ENCODE measurements around the gene USP38.
A peak's percentile ranks its signal among the peaks of the same experiment; 100 is the strongest.
"Not testable (repeated sequence)": the region's sequence is repeated elsewhere in the genome, so short reads cannot be mapped to it uniquely, and the experiment has no call there.

Gene USP38

GRCh38 chr4:143184503-143185252 is at the start of gene USP38:
Gene USP38, plus strand, starts transcription at chr4:143184917. Its CDS starts 534 bp downstream, at chr4:143185451.
- in situ Hi-C loops (cut with MboI; ENCODE audit: low sequenced_read_pairs, unreplicated experiment): no loop called here
- TF ChIP-seq CTCF (IDR thresholded peaks at IDR 0.05; ENCODE audit: borderline replicate concordance, control extremely low read depth, extremely low read depth, insufficient read depth, missing control alignments): no peak
- DNase-seq (ENCODE audit: low spot score): peak; percentile 87

- in situ Hi-C loops (cut with MboI; ENCODE audit: low sequenced_read_pairs, unreplicated experiment): no loop called here
- DNase-seq (ENCODE audit: low spot score): no peak
- TF ChIP-seq CTCF (IDR thresholded peaks at IDR 0.05; ENCODE audit: borderline replicate concordance, control extremely low read depth, extremely low read depth, insufficient read depth, missing control alignments): no peak
Measured at GRCh38 chr4:143135358-143135757, 49.4 kb upstream of the USP38 start.

- no peak for TF ChIP-seq CTCF (IDR thresholded peaks at IDR 0.05; ENCODE audit: borderline replicate concordance, control extremely low read depth, extremely low read depth, insufficient read depth, missing control alignments)
- in situ Hi-C loops (cut with MboI; ENCODE audit: low sequenced_read_pairs, unreplicated experiment): no loop called here
- DNase-seq (ENCODE audit: low spot score): no peak
Measured at GRCh38 chr4:143140696-143141095, 44.0 kb upstream of the USP38 start.

GRCh38 chr4:143148521-143148920 is 36.2 kb upstream of the USP38 start:
- no peak for DNase-seq (ENCODE audit: low spot score)
- in situ Hi-C loops (cut with MboI; ENCODE audit: low sequenced_read_pairs, unreplicated experiment): no loop called here
- TF ChIP-seq CTCF (IDR thresholded peaks at IDR 0.05; ENCODE audit: borderline replicate concordance, control extremely low read depth, extremely low read depth, insufficient read depth, missing control alignments): no peak

GRCh38 chr4:143156853-143157252 is 27.9 kb upstream of the USP38 start:
- DNase-seq (ENCODE audit: low spot score): no peak
- in situ Hi-C loops (cut with MboI; ENCODE audit: low sequenced_read_pairs, unreplicated experiment): no loop called here
- no peak for TF ChIP-seq CTCF (IDR thresholded peaks at IDR 0.05; ENCODE audit: borderline replicate concordance, control extremely low read depth, extremely low read depth, insufficient read depth, missing control alignments)

- DNase-seq (ENCODE audit: low spot score): no peak
- no peak for TF ChIP-seq CTCF (IDR thresholded peaks at IDR 0.05; ENCODE audit: borderline replicate concordance, control extremely low read depth, extremely low read depth, insufficient read depth, missing control alignments)
- in situ Hi-C loops (cut with MboI; ENCODE audit: low sequenced_read_pairs, unreplicated experiment): no loop called here
Measured at GRCh38 chr4:143163614-143164013, 21.1 kb upstream of the USP38 start.

- in situ Hi-C loops (cut with MboI; ENCODE audit: low sequenced_read_pairs, unreplicated experiment); DNase-seq (ENCODE audit: low spot score): not testable (repeated sequence)
Measured at GRCh38 chr4:143166722-143167121, 18.0 kb upstream of the USP38 start.
